ENCODE data around the gene CFAP410. TPM values are rescaled to one million over a fixed set of nuclear protein-coding genes. Genes with fewer than 3 reads are reported as not detected.

The CFAP410 gene
- total RNA-seq, 1 experiment from 2014 or later: 16.5 TPM

DNA sequence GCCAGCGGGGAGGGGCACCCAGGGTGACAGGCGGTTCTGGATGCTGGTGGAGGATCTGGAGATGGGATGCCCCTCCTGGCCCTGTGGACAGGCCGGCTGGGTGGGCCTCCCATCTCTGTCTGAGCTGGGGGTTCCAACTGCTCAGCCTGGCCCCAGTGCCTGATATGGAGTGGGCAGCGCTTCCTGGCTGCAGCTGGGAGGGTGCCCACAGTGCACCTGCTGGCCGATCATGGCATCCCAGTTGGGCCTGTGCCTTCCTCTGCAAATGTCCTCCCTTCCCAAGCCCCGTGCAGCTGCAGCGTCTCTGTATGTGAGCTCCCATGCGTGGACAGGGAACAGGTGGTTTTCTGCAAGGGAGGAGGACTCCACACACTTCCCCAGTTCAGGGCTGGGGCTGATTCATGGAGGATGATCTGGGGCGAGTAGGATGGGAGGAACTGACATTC lies 37.2 kb downstream of the CFAP410 start:
- no peak overlapping the region for H3K4me3 Mint-ChIP-seq (ENCODE audit: unreplicated experiment)
- Histone ChIP-seq H3K4me1 (peaks cover 34% of the 10 kb centered on the region), H3K9me3 (no peaks in the 10 kb centered on the region), H3K27me3 (replicated peaks; ENCODE audit: control insufficient read depth, insufficient read depth, low read length) (no peaks in the 10 kb centered on the region), H3K4me3 (ENCODE audit: low read depth, low read length) (no peak overlapping the region), H3K36me3 (ENCODE audit: control insufficient read depth, insufficient read depth, low read length) (peaks cover 2% of the 10 kb centered on the region; the same call in 1 of the 2 replicates)
- DNase-seq: no peak
- no peak overlapping the region for H3K27ac Mint-ChIP-seq (ENCODE audit: unreplicated experiment)
- TF ChIP-seq, protein P1, sequence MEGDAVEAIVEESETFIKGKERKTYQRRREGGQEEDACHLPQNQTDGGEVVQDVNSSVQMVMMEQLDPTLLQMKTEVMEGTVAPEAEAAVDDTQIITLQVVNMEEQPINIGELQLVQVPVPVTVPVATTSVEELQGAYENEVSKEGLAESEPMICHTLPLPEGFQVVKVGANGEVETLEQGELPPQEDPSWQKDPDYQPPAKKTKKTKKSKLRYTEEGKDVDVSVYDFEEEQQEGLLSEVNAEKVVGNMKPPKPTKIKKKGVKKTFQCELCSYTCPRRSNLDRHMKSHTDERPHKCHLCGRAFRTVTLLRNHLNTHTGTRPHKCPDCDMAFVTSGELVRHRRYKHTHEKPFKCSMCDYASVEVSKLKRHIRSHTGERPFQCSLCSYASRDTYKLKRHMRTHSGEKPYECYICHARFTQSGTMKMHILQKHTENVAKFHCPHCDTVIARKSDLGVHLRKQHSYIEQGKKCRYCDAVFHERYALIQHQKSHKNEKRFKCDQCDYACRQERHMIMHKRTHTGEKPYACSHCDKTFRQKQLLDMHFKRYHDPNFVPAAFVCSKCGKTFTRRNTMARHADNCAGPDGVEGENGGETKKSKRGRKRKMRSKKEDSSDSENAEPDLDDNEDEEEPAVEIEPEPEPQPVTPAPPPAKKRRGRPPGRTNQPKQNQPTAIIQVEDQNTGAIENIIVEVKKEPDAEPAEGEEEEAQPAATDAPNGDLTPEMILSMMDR (IDR thresholded peaks at IDR 0.05; ENCODE audit: insufficient read depth in 1 of 2, low read depth in 1 of 2, low read length in 1 of 2, severe bottlenecking in 1 of 2, unreplicated experiment in 1 of 2): no peak
- H3K9me3 Mint-ChIP-seq (ENCODE audit: unreplicated experiment): no peaks in the 10 kb centered on the region
- intact Hi-C loops (cut with micrococcal nuclease; ENCODE audit: unreplicated experiment): no loop called here
- peaks cover 7% of the 10 kb centered on the region for H3K36me3 Mint-ChIP-seq (ENCODE audit: insufficient read depth, unreplicated experiment)
- H3K4me1 Mint-ChIP-seq (ENCODE audit: low read depth, unreplicated experiment): peaks cover 16% of the 10 kb centered on the region
- ChIA-PET CTCF (no interaction called here), POLR2A (no interaction called here)
- H3K27me3 Mint-ChIP-seq (ENCODE audit: insufficient read depth, unreplicated experiment): no peaks in the 10 kb centered on the region
- BruUV-seq (replicated peaks): no TSS peak

DNA sequence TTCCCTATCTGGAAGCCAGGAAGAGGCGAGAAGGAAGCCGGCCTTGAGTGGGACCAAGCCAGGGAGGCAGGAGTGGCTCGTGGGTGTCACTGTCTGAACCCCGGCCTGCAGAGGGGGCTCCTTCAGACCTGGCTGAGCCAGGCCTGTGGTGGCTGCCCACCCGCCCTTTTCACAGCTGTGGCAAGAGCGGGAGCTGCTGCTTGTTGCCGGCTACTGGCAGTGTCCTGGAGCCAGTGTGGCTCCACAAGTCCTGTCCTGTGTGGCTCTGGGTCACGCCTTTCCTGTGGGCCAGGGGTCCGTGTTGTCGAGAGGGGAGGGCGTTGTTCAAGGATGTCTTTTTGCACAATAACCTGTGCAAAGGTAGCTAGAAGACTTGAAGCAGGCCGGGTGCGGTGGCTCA lies 38.0 kb downstream of the CFAP410 start:
- no peaks in the 10 kb centered on the region for H3K27me3 Mint-ChIP-seq (ENCODE audit: insufficient read depth, unreplicated experiment)
- H3K4me3 Mint-ChIP-seq (ENCODE audit: unreplicated experiment): peak overlapping the region; percentile 74
- Histone ChIP-seq H3K4me1 (peaks cover 34% of the 10 kb centered on the region), H3K4me3 (ENCODE audit: low read depth, low read length) (peak overlapping the region; percentile 86), H3K9me3 (no peaks in the 10 kb centered on the region), H3K27me3 (replicated peaks; ENCODE audit: control insufficient read depth, insufficient read depth, low read length) (no peaks in the 10 kb centered on the region), H3K36me3 (ENCODE audit: control insufficient read depth, insufficient read depth, low read length) (peaks cover 2% of the 10 kb centered on the region; the same call in 1 of the 2 replicates)
- BruUV-seq (replicated peaks): no TSS peak
- TF ChIP-seq, protein P1 (IDR thresholded peaks at IDR 0.05; ENCODE audit: insufficient read depth in 1 of 2, low read depth in 1 of 2, low read length in 1 of 2, severe bottlenecking in 1 of 2, unreplicated experiment in 1 of 2): no peak
- ChIA-PET POLR2A (no interaction called here), CTCF (no interaction called here)
- intact Hi-C loops (cut with micrococcal nuclease; ENCODE audit: unreplicated experiment): no loop called here
- no peaks in the 10 kb centered on the region for H3K36me3 Mint-ChIP-seq (ENCODE audit: insufficient read depth, unreplicated experiment)
- no peaks in the 10 kb centered on the region for H3K9me3 Mint-ChIP-seq (ENCODE audit: unreplicated experiment)
- H3K4me1 Mint-ChIP-seq (ENCODE audit: low read depth, unreplicated experiment): peaks cover 16% of the 10 kb centered on the region
- no peak for DNase-seq
- H3K27ac Mint-ChIP-seq (ENCODE audit: unreplicated experiment): no peak overlapping the region

DNA sequence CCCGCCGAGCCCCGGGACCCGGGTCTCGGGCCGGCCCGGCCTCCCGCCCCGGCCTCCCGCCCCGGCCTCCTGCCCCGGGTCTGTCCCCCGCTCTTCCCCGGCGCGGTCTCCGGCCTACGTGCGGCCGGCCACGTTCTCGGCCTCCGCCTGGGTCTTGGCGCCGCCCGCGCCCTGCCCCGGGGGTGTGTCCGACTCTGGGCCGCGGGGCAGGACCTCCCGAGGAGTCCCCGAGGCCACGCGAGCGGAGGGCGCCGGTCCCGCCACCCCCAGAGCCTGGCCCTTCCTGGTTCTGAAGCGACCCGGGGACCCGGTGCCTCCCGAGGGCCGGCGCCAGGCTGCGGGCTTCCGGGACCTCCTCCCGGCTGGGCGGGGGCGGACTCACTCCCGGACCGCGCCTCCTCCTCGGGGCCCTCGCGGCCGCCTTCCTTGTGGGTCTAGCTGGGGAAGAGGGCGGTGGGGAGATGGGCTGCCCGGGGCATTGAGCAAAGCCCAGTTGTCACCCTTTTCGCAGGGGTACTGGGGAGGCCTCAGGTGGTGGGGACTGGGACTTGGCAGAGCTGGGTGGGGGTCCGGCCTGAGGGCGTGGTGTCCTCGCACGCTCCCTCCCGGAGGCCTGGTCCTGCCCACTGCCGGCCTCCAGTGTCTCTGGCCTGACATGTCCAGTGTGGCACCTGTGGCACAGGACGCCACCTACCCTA lies 38.8 kb downstream of the CFAP410 start:
- H3K9me3 ChIP-seq: no peaks in the 10 kb centered on the region
- ChIA-PET CTCF (interaction anchor here (1.3 kb wide), 1 partner anchor 38 kb away, joined by 3 read pairs; no protein-coding TSS in a partner anchor), POLR2A (no interaction called here)
- peaks cover 2% of the 10 kb centered on the region; the same call in 1 of the 2 replicates for H3K36me3 ChIP-seq (ENCODE audit: control insufficient read depth, insufficient read depth, low read length)
- Mint-ChIP-seq H3K4me3 (ENCODE audit: unreplicated experiment) (peak overlapping the region; percentile 74), H3K4me1 (ENCODE audit: low read depth, unreplicated experiment) (peaks cover 16% of the 10 kb centered on the region), H3K27me3 (ENCODE audit: insufficient read depth, unreplicated experiment) (no peaks in the 10 kb centered on the region), H3K27ac (ENCODE audit: unreplicated experiment) (no peak overlapping the region), H3K9me3 (ENCODE audit: unreplicated experiment) (no peaks in the 10 kb centered on the region), H3K36me3 (ENCODE audit: insufficient read depth, unreplicated experiment) (no peaks in the 10 kb centered on the region)
- H3K4me1 ChIP-seq: peaks cover 34% of the 10 kb centered on the region
- peak; percentile 61 to 72 for DNase-seq
- intact Hi-C loops (cut with micrococcal nuclease; ENCODE audit: unreplicated experiment): no loop called here
- TF ChIP-seq, protein P1 (IDR thresholded peaks at IDR 0.05; ENCODE audit: insufficient read depth in 1 of 2, low read depth in 1 of 2, low read length in 1 of 2, severe bottlenecking in 1 of 2, unreplicated experiment in 1 of 2): no peak
- BruUV-seq (replicated peaks): TSS peak; percentile 33
- H3K4me3 ChIP-seq (ENCODE audit: low read depth, low read length): peak overlapping the region; percentile 86
- H3K27me3 ChIP-seq (replicated peaks; ENCODE audit: control insufficient read depth, insufficient read depth, low read length): no peaks in the 10 kb centered on the region

Data from Caco-2 (cell line).